NCI-H1092 treated with DMSO at 0.1 percent for 48 hours (cell line): ENCODE data around the gene MAP1B.

Source experiments
- DNase-seq: peaks from one replicate; lab custom pipeline; 2025; lab: John Stamatoyannopoulos, UW

Gene MAP1B

DNA sequence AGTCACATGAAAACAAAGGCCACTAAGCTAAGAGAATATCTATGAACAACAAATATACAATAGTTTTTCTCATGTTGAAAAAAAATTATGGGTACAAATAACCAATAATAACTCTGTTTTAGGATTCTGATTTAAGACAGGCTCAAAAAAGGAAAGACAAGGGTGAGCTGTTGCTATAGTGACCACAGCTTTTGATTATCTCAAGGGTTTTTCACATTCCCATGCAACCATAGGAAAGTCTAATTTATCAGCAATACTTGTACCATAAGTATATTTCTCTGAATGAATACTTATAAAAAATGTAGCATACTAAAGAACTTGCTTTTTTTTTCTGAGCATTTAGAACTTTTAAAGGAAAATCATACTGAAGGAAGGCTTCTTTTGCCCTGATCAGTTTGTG is 144.7 kb downstream of the MAP1B start:
- no peak for DNase-seq

DNA sequence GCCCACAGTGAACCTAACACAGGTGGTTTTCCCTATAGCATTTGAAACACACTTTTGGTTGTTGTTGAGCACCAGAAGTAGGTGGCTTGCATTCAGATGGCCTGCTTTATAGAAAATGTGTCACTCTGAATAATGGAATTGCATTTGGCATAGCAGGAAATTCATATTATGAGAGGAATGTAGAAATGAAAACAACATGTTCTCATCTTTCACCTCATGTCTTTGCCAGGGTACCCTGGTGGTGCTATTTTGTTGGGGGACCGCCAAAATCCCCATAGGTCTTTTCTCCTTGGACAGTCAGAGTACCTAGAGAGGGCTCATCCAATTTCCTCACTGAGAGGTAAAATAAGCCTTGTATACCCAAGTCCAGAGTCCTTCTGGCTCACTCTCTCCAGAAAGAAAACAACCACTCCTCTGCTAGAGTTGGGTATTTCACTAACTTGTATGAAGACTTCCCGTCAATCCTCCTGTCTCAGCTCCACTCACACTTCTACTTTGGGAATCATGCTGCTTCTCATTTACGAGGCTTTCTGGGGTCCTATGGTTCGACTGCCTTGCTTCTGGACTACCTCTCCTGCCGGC is 145.4 kb downstream of the MAP1B start:
- no peak for DNase-seq

DNA sequence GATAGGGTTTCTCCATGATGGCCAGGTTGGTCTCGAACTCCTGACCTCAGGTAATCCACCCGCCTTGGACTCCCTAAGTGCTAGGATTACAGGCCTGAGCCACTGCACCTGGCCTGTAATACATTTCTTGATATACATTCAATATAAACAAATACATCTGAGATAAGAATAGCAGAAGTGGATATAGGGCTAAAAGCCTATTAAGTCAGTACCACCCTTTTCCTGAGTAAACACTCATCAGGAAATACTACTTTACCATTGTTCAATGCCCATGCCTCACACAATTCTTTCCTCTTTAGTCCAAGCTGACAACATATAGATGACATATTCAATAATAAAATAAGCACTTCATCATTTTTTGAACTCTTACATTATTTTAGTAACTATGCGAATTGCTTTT is 148.0 kb downstream of the MAP1B start:
- no peak for DNase-seq

- no peak for DNase-seq
Measured at GRCh38 chr5:72255670-72256069, 148.4 kb downstream of the MAP1B start.

DNA sequence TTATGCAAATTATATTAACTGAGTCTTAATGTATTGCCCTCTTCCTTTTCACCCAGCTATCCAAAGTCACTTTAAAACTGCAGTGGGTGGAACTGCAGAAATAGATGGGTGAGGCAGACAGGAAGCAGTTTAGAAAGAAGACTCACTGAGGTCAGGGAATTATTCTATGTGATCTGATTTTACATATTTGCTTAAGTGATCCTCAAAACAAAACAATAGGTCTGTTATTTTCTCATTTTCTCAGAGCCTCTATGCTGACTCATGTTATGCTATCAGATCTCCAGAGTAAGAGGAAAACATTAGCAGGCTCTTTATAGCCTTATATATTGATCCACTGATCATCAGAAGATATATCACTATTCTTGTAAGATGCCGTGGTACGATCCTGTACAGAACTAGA is 149.3 kb downstream of the MAP1B start:
- DNase-seq = no peak
